ENCODE data around the gene COLEC11. TPM values are rescaled to one million over a fixed set of nuclear protein-coding genes. Genes with fewer than 3 reads are reported as not detected.

COLEC11 gene
- polyA plus RNA-seq, 1 experiment, result 0.15 TPM

- CTCF ChIA-PET, result interaction anchor here (0.6 kb wide), 1 partner anchor 19 kb away, joined by 3 read pairs; no protein-coding TSS in a partner anchor
- Histone ChIP-seq H3K4me3 (ENCODE audit: low read depth, low read length) (no peak overlapping the region), H3K36me3 (ENCODE audit: control insufficient read depth, insufficient read depth, low read length) (no peaks in the 10 kb centered on the region), H3K27me3 (ENCODE audit: control insufficient read depth, insufficient read depth, low read length) (no peaks in the 10 kb centered on the region; the same call in 1 of the 2 replicates)
- POLR2A ChIA-PET, result interaction anchor here (0.6 kb wide), 1 partner anchor 142 kb away, joined by 9 read pairs; no protein-coding TSS in a partner anchor
- TF ChIP-seq CTCF (IDR thresholded peaks at IDR 0.05; ENCODE audit: insufficient read depth, low read depth, low read length), result no peak
- DNase-seq (ENCODE audit: low read depth), result no peak
These were observed 69.2 kb downstream of the COLEC11 start for GRCh38 chr2:3664118-3664517.

GRCh38 chr2:3664925-3665324 lies 70.0 kb downstream of the COLEC11 start:
- no peak for DNase-seq (ENCODE audit: low read depth)
- POLR2A ChIA-PET, result interaction anchor here (0.6 kb wide), 1 partner anchor 142 kb away, joined by 9 read pairs; no protein-coding TSS in a partner anchor
- Histone ChIP-seq H3K36me3 (ENCODE audit: control insufficient read depth, insufficient read depth, low read length) (no peaks in the 10 kb centered on the region), H3K27me3 (ENCODE audit: control insufficient read depth, insufficient read depth, low read length) (no peaks in the 10 kb centered on the region; the same call in 1 of the 2 replicates), H3K4me3 (ENCODE audit: low read depth, low read length) (no peak overlapping the region)
- CTCF ChIA-PET, result no interaction called here
- TF ChIP-seq CTCF (IDR thresholded peaks at IDR 0.05; ENCODE audit: insufficient read depth, low read depth, low read length), result no peak

GRCh38 chr2:3665886-3666612 lies 71.1 kb downstream of the COLEC11 start:
- TF ChIP-seq CTCF (IDR thresholded peaks at IDR 0.05; ENCODE audit: insufficient read depth, low read depth, low read length), result no peak
- ChIA-PET POLR2A (no interaction called here), CTCF (no interaction called here)

GRCh38 chr2:3666613-3666975 lies 71.7 kb downstream of the COLEC11 start:
- CTCF ChIA-PET, result interaction anchor here (0.9 kb wide), 1 partner anchor 15 kb away, joined by 3 read pairs; no protein-coding TSS in a partner anchor
- POLR2A ChIA-PET, result no interaction called here
- no peak for DNase-seq (ENCODE audit: low read depth)
- Histone ChIP-seq H3K27me3 (ENCODE audit: control insufficient read depth, insufficient read depth, low read length) (no peaks in the 10 kb centered on the region; the same call in 1 of the 2 replicates), H3K4me3 (ENCODE audit: low read depth, low read length) (no peak overlapping the region), H3K36me3 (ENCODE audit: control insufficient read depth, insufficient read depth, low read length) (no peaks in the 10 kb centered on the region)
- TF ChIP-seq CTCF (IDR thresholded peaks at IDR 0.05; ENCODE audit: insufficient read depth, low read depth, low read length), result no peak

More at GRCh38 chr2:3665886-3666612, 71.1 kb downstream of the COLEC11 start:
- no peaks in the 10 kb centered on the region for H3K36me3 ChIP-seq (ENCODE audit: control insufficient read depth, insufficient read depth, low read length)
- H3K4me3 ChIP-seq (ENCODE audit: low read depth, low read length), result no peak overlapping the region
- DNase-seq (ENCODE audit: low read depth), result no peak
- no peaks in the 10 kb centered on the region; the same call in 1 of the 2 replicates for H3K27me3 ChIP-seq (ENCODE audit: control insufficient read depth, insufficient read depth, low read length)

- Histone ChIP-seq H3K36me3 (ENCODE audit: control insufficient read depth, insufficient read depth, low read length) (no peaks in the 10 kb centered on the region), H3K27me3 (ENCODE audit: control insufficient read depth, insufficient read depth, low read length) (no peaks in the 10 kb centered on the region; the same call in 1 of the 2 replicates), H3K4me3 (ENCODE audit: low read depth, low read length) (no peak overlapping the region)
- ChIA-PET CTCF (interaction anchor here (0.9 kb wide), 1 partner anchor 16 kb away, joined by 3 read pairs; no protein-coding TSS in a partner anchor), POLR2A (no interaction called here)
- TF ChIP-seq CTCF (IDR thresholded peaks at IDR 0.05; ENCODE audit: insufficient read depth, low read depth, low read length), result no peak
- DNase-seq (ENCODE audit: low read depth), result no peak
These were observed 72.3 kb downstream of the COLEC11 start for GRCh38 chr2:3667151-3667631.

Measured in BJ (cell line).